H1 (cell line): ENCODE data around the gene CYSRT1. TPM values are rescaled to one million over a fixed set of nuclear protein-coding genes. Genes with fewer than 3 reads are reported as not detected.

Source experiments
- CTCF ChIA-PET: fragments of 300-600 bp; sonication (Branson Sonifier 250); formaldehyde crosslinking; loops from one replicate; lab custom pipeline; 2021; ENCODE audit not compliant: partially characterized antibody; lab: Charles Lee
- POLR2A ChIA-PET: fragments of 300-600 bp; sonication (Branson Sonifier 250); formaldehyde crosslinking; loops from one replicate; lab custom pipeline; 2021; ENCODE audit warnings: inconsistent platforms; ENCODE audit not compliant: partially characterized antibody; lab: Charles Lee
- DNase-seq, 2 experiments: peaks; one replicate each; pipeline versions ENCODE4 v3.0.0 to v3.0.0-alpha.2; 2010 to 2022; ENCODE audit warnings: low spot score in 2 of 2, low read depth in 1 of 2, mixed read lengths in 1 of 2
- FAIRE-seq: peaks from 2 replicates; lab custom pipeline; 2011; peaks lifted over from hg19 to GRCh38; lab: Jason Lieb, UNC
- H2AFZ ChIP-seq: 2 replicates; pipeline ENCODE4 v1.8.1; 2012; ENCODE audit warnings: low read length, inconsistent platforms
- H2AK5ac ChIP-seq: 2 replicates; pipeline ENCODE4 v1.6.1; 2013; ENCODE audit warnings: low read depth, low read length
- H2BK120ac ChIP-seq: replicated peaks from 2 replicates; pipeline ENCODE3; 2013; ENCODE audit warnings: low read depth, low read length, inconsistent platforms
- H2BK12ac ChIP-seq: 2 replicates; pipeline ENCODE4 v1.6.1; 2013; ENCODE audit warnings: low read depth, low read length
- H2BK15ac ChIP-seq: 2 replicates; pipeline ENCODE4 v1.6.1; 2013; ENCODE audit warnings: low read length
- H2BK20ac ChIP-seq: 2 replicates; pipeline ENCODE4 v1.6.1; 2013; ENCODE audit warnings: low read length
- H2BK5ac ChIP-seq: 2 replicates; pipeline ENCODE4 v1.6.1; 2013; ENCODE audit warnings: low read depth, low read length
- H3K14ac ChIP-seq: 2 replicates; pipeline ENCODE4 v1.6.1; 2013; ENCODE audit warnings: inconsistent platforms; ENCODE audit not compliant: insufficient read length
- H3K18ac ChIP-seq: 2 replicates; pipeline ENCODE4 v1.6.1; 2013; ENCODE audit warnings: low read length; ENCODE audit errors: extremely low read depth
- H3K23ac ChIP-seq: 2 replicates; pipeline ENCODE4 v1.6.1; 2013; ENCODE audit warnings: inconsistent platforms; ENCODE audit not compliant: insufficient read length
- H3K23me2 ChIP-seq: 2 replicates; pipeline ENCODE4 v1.6.1; 2013; ENCODE audit warnings: low read depth, low read length
- H3K27ac ChIP-seq: 2 replicates; pipeline ENCODE4 v1.6.1; 2011; ENCODE audit warnings: low read depth, low read length, inconsistent platforms
- H3K27me3 ChIP-seq, 4 experiments: replicated peaks in 1 of 4; 1 replicate in 1 of 4; 2 replicates in 3 of 4; pipeline versions ENCODE4 v1.6.1 to v1.8.1; 2011 to 2013; ENCODE audit warnings: low read length in 3 of 4, mild to moderate bottlenecking in 3 of 4, inconsistent platforms in 2 of 4, mixed read lengths in 2 of 4, moderate library complexity in 1 of 4; ENCODE audit not compliant: control insufficient read depth in 3 of 4, insufficient read depth in 3 of 4; ENCODE audit errors: extremely low read depth in 1 of 4
- H3K36me3 ChIP-seq, 4 experiments: 2 replicates each; pipeline versions ENCODE4 v1.6.1 to v1.8.1; 2011 to 2013; ENCODE audit warnings: mild to moderate bottlenecking in 4 of 4, low read length in 3 of 4, moderate library complexity in 2 of 4, control low read depth in 1 of 4, inconsistent platforms in 1 of 4; ENCODE audit not compliant: insufficient read depth in 4 of 4, control insufficient read depth in 2 of 4
- H3K4ac ChIP-seq: replicated peaks from 2 replicates; pipeline ENCODE3; 2013; ENCODE audit warnings: low read length, low read depth, mixed read lengths, inconsistent platforms; ENCODE audit not compliant: insufficient read length
- H3K4me1 ChIP-seq, 4 experiments: replicated peaks in 1 of 4; 1 replicate in 1 of 4; 2 replicates in 3 of 4; pipeline versions ENCODE4 v1.6.1 to v1.8.1; 2011 to 2013; ENCODE audit warnings: low read length in 3 of 4, inconsistent platforms in 2 of 4, mixed read lengths in 1 of 4; ENCODE audit not compliant: insufficient read depth in 4 of 4, control insufficient read depth in 3 of 4
- H3K4me2 ChIP-seq, 2 experiments: 2 replicates each; pipeline versions ENCODE4 v1.6.1 to v1.8.1; 2011 to 2013; ENCODE audit warnings: low read depth in 2 of 2, low read length in 2 of 2, control low read depth in 1 of 2, inconsistent platforms in 1 of 2, mild to moderate bottlenecking in 1 of 2; ENCODE audit not compliant: insufficient read depth in 1 of 2
- H3K4me3 ChIP-seq, 4 experiments: fragments of 200-600, 300-600 bp in 1 of 4; sonication (generic), shearing (Covaris generic), sonication (Bioruptor Twin) in 1 of 4; 2 replicates each; pipeline versions ENCODE4 v1.5.1 to v1.8.1; 2011 to 2016; ENCODE audit warnings: low read length in 4 of 4, low read depth in 3 of 4, control low read depth in 2 of 4, inconsistent platforms in 2 of 4, mild to moderate bottlenecking in 2 of 4, mixed read lengths in 1 of 4, moderate library complexity in 1 of 4; ENCODE audit not compliant: insufficient read depth in 2 of 4; ENCODE audit errors: extremely low read depth in 1 of 4
- H3K56ac ChIP-seq: replicated peaks from 2 replicates; pipeline ENCODE3; 2013; ENCODE audit warnings: low read depth, mild to moderate bottlenecking, mixed read lengths, low read length, inconsistent platforms; ENCODE audit not compliant: insufficient read length
- H3K79me1 ChIP-seq: 2 replicates; pipeline ENCODE4 v1.6.1; 2013; ENCODE audit warnings: low read depth, low read length, control low read depth
- H3K79me2 ChIP-seq, 2 experiments: 2 replicates each; pipeline versions ENCODE4 v1.6.1 to v1.8.1; 2012 to 2013; ENCODE audit warnings: low read length in 2 of 2, mild to moderate bottlenecking in 2 of 2, inconsistent platforms in 1 of 2; ENCODE audit not compliant: insufficient read depth in 2 of 2, control insufficient read depth in 1 of 2
- H3K9ac ChIP-seq, 4 experiments: replicated peaks in 1 of 4; 1 replicate in 1 of 4; 2 replicates in 3 of 4; pipeline versions ENCODE4 v1.6.1 to v1.8.1; 2011 to 2013; ENCODE audit warnings: low read depth in 3 of 4, low read length in 3 of 4, control low read depth in 2 of 4, mild to moderate bottlenecking in 2 of 4, moderate library complexity in 2 of 4, inconsistent platforms in 1 of 4; ENCODE audit errors: extremely low read depth in 1 of 4
- H3K9me3 ChIP-seq, 2 experiments: 2 replicates each; pipeline versions ENCODE4 v1.6.1 to v1.8.1; 2012 to 2013; ENCODE audit warnings: mild to moderate bottlenecking in 2 of 2, moderate library complexity in 2 of 2, control low read depth in 1 of 2, inconsistent platforms in 1 of 2, low read depth in 1 of 2, low read length in 1 of 2, mixed read lengths in 1 of 2; ENCODE audit not compliant: insufficient read depth in 2 of 2
- H4K20me1 ChIP-seq, 2 experiments: replicated peaks in 1 of 2; 2 replicates each; pipeline versions ENCODE3 to v1.8.1; 2011 to 2013; ENCODE audit warnings: inconsistent platforms in 2 of 2, low read length in 2 of 2, mild to moderate bottlenecking in 1 of 2; ENCODE audit not compliant: insufficient read depth in 2 of 2, control insufficient read depth in 1 of 2
- H4K5ac ChIP-seq: 2 replicates; pipeline ENCODE4 v1.6.1; 2013; ENCODE audit warnings: low read length, low read depth, mixed read lengths, inconsistent platforms; ENCODE audit not compliant: insufficient read length
- H4K8ac ChIP-seq: 2 replicates; pipeline ENCODE4 v1.8.0; 2013; ENCODE audit warnings: mild to moderate bottlenecking, moderate library complexity, low read length, inconsistent platforms; ENCODE audit not compliant: insufficient read depth; ENCODE audit errors: extremely low read depth
- H4K91ac ChIP-seq: replicated peaks from 2 replicates; pipeline ENCODE3; 2013; ENCODE audit warnings: low read length, mixed read lengths, inconsistent platforms; ENCODE audit not compliant: insufficient read length
- BCL11A ChIP-seq, 2 experiments: IDR thresholded peaks; one replicate each; pipeline ENCODE4 v1.6.1; 2011; ENCODE audit warnings: low read depth in 2 of 2, low read length in 2 of 2, mild to moderate bottlenecking in 2 of 2
- CEBPB ChIP-seq: IDR thresholded peaks from 2 replicates; pipeline ENCODE4 v1.6.1; 2012; ENCODE audit warnings: low read depth, low read length
- CHD2 ChIP-seq: IDR thresholded peaks from 2 replicates; pipeline ENCODE4 v1.6.1; 2012; ENCODE audit warnings: low read length, improper control_type of control experiment
- JUN ChIP-seq: IDR thresholded peaks from 2 replicates; pipeline ENCODE4 v1.6.1; 2011; ENCODE audit warnings: low read depth, mild to moderate bottlenecking, improper control_type of control experiment, low read length
- KDM5A ChIP-seq: fragments of 200-600 bp; IDR thresholded peaks from 2 replicates; pipeline ENCODE4 v1.7.1; 2012; ENCODE audit warnings: mild to moderate bottlenecking, low read length, inconsistent platforms, mixed read lengths
- PHF8 ChIP-seq: fragments of 200-600 bp; sonication (generic); conservative IDR thresholded peaks from 2 replicates; pipeline ENCODE4 v1.7.1; 2012; ENCODE audit warnings: low read depth, mild to moderate bottlenecking, inconsistent platforms, low read length, moderate library complexity
- RAD21 ChIP-seq, 2 experiments: IDR thresholded peaks in 1 of 2; conservative IDR thresholded peaks in 1 of 2; 2 replicates each; pipeline ENCODE4 v1.6.1; 2011; ENCODE audit warnings: low read depth in 2 of 2, low read length in 2 of 2, improper control_type of control experiment in 1 of 2, inconsistent platforms in 1 of 2, mild to moderate bottlenecking in 1 of 2, moderate library complexity in 1 of 2
- SUZ12 ChIP-seq: fragments of 200-600 bp; sonication (generic); IDR thresholded peaks from 2 replicates; pipeline ENCODE4 v1.6.1; 2012; ENCODE audit warnings: mild to moderate bottlenecking, inconsistent platforms, low read length, moderate library complexity, mixed read lengths
- WGBS, 2 experiments: shearing (Covaris generic) in 1 of 2; methylation state at CpG; one replicate each; pipeline versions ENCODE4 v1.1.6 to v1.1.7; 2013 to 2015; ENCODE audit warnings: low lambda C conversion rate in 2 of 2, mixed read lengths in 2 of 2, inconsistent platforms in 1 of 2, low coverage in 1 of 2, missing lambda C conversion rate in 1 of 2; ENCODE audit not compliant: insufficient replicate concordance in 2 of 2, insufficient coverage in 1 of 2, insufficient read length in 1 of 2; ENCODE audit errors: extremely low coverage in 1 of 2, missing lambda C conversion rate in 1 of 2; 5-methylcytosine and 5-hydroxymethylcytosine counted together
- polyA plus RNA-seq, 7 experiments: library from polyadenylated mRNA; depleted of rRNA in 3 of 7; stranded (reverse) in 5 of 7; unstranded in 2 of 7; fragments of >200 nt in 5 of 7; fragments of 200-250 nt in 2 of 7; gene quantifications; 1 replicate in 5 of 7; 2 replicates in 1 of 7; 4 replicates in 1 of 7; pipeline versions ENCODE4 v1.2.1 to v1.2.3, GENCODE V29; 2011 to 2013; ENCODE audit warnings: missing spikeins in 2 of 7, mixed read lengths in 2 of 7
- total RNA-seq: library from RNA; stranded (reverse); fragmentation: NEBNext Ultra II Directional; extraction: Animal tissue kit (Norgen Biotek cat#: 25700); gene quantifications from 2 replicates; pipeline ENCODE4 v1.2.1, GENCODE V29; 2021

CYSRT1 gene
- total and polyA plus RNA-seq, 2 of the 8 experiments (the other 6 are each of a cell fraction or from before 2014, with no cell fraction given), result 1.0 to 6.5 TPM

DNA sequence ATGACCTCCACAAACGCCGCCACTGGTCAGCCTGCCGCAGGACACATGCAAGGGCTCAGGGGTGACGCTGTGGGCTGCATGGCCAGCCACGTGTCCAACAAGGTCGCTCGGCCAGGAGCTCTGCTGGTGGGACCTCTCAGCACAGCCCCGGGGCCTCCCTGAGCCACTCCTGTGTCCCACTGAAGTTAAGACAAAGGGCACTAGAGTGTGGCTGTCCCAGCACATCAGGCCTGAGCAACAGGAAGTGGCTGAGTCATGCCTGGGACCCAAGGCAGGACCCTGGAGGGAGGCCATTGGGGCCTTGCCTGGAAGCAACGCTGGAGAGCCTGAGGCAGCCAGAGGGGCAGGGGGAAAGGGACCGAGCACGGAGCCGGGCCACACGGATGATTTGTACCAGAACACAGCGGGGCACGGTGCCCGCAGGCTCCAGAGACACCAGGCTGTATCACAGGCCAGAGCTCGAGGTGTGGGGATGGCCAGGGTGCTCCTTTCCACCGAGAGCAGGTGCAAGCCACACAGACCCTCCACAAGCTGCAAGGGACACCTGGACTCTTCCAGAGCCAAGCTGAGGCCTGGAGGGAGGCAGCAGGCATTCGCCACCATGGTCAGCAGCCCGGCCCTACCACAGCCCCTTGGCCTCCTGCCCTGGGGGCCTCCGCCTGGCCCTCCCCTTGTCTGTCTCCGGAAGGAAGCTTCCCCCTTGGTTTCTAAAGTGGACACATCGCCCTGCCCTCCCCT lies 46.6 kb upstream of the CYSRT1 start:
- Histone ChIP-seq H4K5ac (no peak overlapping the region), H4K8ac (no peak overlapping the region), H3K36me3 (peaks cover 0 to 30% (median 6%) of the 10 kb centered on the region in 4 experiments; a peak in 6 of 8 replicates), H2AK5ac (no peak overlapping the region), H3K27ac (no peak overlapping the region), H3K4me3 (no peak overlapping the region), H3K79me1 (no peaks in the 10 kb centered on the region; the same call in 1 of the 2 replicates), H3K4me2 (no peak overlapping the region), H2BK120ac (no peak overlapping the region), H2AFZ (no peak overlapping the region), H2BK20ac (no peak overlapping the region), H3K4ac (no peak overlapping the region), H3K56ac (no peak overlapping the region), H4K20me1 (peaks cover 2 to 26% of the 10 kb centered on the region in 2 experiments), H2BK12ac (no peak overlapping the region), H3K79me2 (no peaks in the 10 kb centered on the region), H3K14ac (no peak overlapping the region), H3K27me3 (no peaks in the 10 kb centered on the region; a peak in 3 of 7 replicates), H3K9ac (no peak overlapping the region), H4K91ac (no peak overlapping the region), H2BK5ac (no peak overlapping the region), H2BK15ac (no peak overlapping the region), H3K9me3 (no peaks in the 10 kb centered on the region), H3K23ac (no peak overlapping the region), H3K4me1 (peaks cover 0 to 8% (median 3%) of the 10 kb centered on the region in 4 experiments; a peak in 5 of 7 replicates), H3K18ac (no peak overlapping the region), H3K23me2 (no peaks in the 10 kb centered on the region)
- TF ChIP-seq RAD21 (IDR thresholded peaks at IDR 0.05 in 1 of 2, conservative IDR thresholded peaks at IDR 0.05 in 1 of 2; ENCODE audit: low read depth in 2 of 2, low read length in 2 of 2), result no peak
- no peak for TF ChIP-seq JUN
- no peak for TF ChIP-seq PHF8
- TF ChIP-seq CEBPB, result no peak
- TF ChIP-seq CHD2, result no peak
- no peak for TF ChIP-seq SUZ12
- no peak for TF ChIP-seq KDM5A
- TF ChIP-seq BCL11A (IDR thresholded peaks at IDR 0.05; ENCODE audit: low read depth in 2 of 2, low read length in 2 of 2), result no peak
- DNase-seq (no peak), FAIRE-seq (no peak)
- WGBS, 2 experiments, result 89% methylated on average over 21 of the region's 23 CpGs; no CpG with 5 or more reads in 1 of the 2 experiments
- ChIA-PET CTCF (interaction anchor here (0.9 to 3.0 kb wide), 6 partner anchors 15 to 110 kb away, joined by 3 to 21 read pairs (median 4); no protein-coding TSS in a partner anchor), POLR2A (interaction anchor here (0.6 to 3.7 kb wide), 4 partner anchors 10 to 24 kb away, joined by 3 to 15 read pairs (median 4); partner anchors contain the start of genes ANAPC2, SSNA1 and TPRN)
